ENCODE data around the gene CACHD1. TPM values are rescaled to one million over a fixed set of nuclear protein-coding genes. Genes with fewer than 3 reads are reported as not detected.

The CACHD1 gene
- total RNA-seq, 1 donor from 2014 or later = 32.0 TPM

DNA sequence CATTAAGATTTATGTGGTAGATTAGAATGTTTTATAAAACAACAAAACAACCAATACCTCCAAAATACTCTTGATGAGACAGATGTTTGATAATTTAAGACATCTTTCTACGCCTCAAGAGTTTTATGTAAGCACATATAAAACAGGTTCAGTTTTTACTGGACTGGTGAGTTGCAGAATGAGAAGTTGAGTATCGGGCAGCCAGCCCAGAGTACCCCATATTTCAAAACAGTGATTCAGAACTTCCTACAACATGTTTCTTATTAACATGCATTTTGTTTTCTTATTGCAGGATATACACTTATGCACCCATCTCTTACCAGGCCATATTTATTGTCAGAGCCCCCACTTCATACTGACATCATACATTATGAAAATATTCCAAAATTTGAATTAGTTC is 183.5 kb downstream of the CACHD1 start:
- Histone ChIP-seq H3K4me1 (no peaks in the 10 kb centered on the region), H3K4me3 (no peak overlapping the region), H3K27me3 (ENCODE audit: low read depth) (no peaks in the 10 kb centered on the region), H3K27ac (no peak overlapping the region), H3K9me3 (no peaks in the 10 kb centered on the region), H3K36me3 (peaks cover 18% of the 10 kb centered on the region)
- TF ChIP-seq, protein P1, sequence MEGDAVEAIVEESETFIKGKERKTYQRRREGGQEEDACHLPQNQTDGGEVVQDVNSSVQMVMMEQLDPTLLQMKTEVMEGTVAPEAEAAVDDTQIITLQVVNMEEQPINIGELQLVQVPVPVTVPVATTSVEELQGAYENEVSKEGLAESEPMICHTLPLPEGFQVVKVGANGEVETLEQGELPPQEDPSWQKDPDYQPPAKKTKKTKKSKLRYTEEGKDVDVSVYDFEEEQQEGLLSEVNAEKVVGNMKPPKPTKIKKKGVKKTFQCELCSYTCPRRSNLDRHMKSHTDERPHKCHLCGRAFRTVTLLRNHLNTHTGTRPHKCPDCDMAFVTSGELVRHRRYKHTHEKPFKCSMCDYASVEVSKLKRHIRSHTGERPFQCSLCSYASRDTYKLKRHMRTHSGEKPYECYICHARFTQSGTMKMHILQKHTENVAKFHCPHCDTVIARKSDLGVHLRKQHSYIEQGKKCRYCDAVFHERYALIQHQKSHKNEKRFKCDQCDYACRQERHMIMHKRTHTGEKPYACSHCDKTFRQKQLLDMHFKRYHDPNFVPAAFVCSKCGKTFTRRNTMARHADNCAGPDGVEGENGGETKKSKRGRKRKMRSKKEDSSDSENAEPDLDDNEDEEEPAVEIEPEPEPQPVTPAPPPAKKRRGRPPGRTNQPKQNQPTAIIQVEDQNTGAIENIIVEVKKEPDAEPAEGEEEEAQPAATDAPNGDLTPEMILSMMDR (IDR thresholded peaks at IDR 0.05) = no peak
- intact Hi-C loops (cut with DNase I) = no loop called here
- DNase-seq (no peak), ATAC-seq (no peak)

- TF ChIP-seq, protein P1 (IDR thresholded peaks at IDR 0.05) = no peak
- DNase-seq (no peak), ATAC-seq (no peak)
- peaks cover 30% of the 10 kb centered on the region for H3K36me3 ChIP-seq
- H3K9me3 ChIP-seq = no peaks in the 10 kb centered on the region
- intact Hi-C loops (cut with DNase I) = no loop called here
- H3K27me3 ChIP-seq (ENCODE audit: low read depth) = no peaks in the 10 kb centered on the region
- no peaks in the 10 kb centered on the region for H3K4me1 ChIP-seq
- H3K27ac ChIP-seq = no peak overlapping the region
- no peak overlapping the region for H3K4me3 ChIP-seq
Observed at GRCh38 chr1:64654519-64655341, 184.8 kb downstream of the CACHD1 start.

GRCh38 chr1:64655861-64656260 is 185.9 kb downstream of the CACHD1 start:
- intact Hi-C loops (cut with DNase I) = no loop called here
- no peaks in the 10 kb centered on the region for H3K4me1 ChIP-seq
- H3K36me3 ChIP-seq = peaks cover 30% of the 10 kb centered on the region
- no peak overlapping the region for H3K4me3 ChIP-seq
- no peaks in the 10 kb centered on the region for H3K9me3 ChIP-seq
- no peak overlapping the region for H3K27ac ChIP-seq
- H3K27me3 ChIP-seq (ENCODE audit: low read depth) = no peaks in the 10 kb centered on the region
- no peak for DNase-seq
- ATAC-seq = no peak
- TF ChIP-seq, protein P1 (IDR thresholded peaks at IDR 0.05) = no peak

DNA sequence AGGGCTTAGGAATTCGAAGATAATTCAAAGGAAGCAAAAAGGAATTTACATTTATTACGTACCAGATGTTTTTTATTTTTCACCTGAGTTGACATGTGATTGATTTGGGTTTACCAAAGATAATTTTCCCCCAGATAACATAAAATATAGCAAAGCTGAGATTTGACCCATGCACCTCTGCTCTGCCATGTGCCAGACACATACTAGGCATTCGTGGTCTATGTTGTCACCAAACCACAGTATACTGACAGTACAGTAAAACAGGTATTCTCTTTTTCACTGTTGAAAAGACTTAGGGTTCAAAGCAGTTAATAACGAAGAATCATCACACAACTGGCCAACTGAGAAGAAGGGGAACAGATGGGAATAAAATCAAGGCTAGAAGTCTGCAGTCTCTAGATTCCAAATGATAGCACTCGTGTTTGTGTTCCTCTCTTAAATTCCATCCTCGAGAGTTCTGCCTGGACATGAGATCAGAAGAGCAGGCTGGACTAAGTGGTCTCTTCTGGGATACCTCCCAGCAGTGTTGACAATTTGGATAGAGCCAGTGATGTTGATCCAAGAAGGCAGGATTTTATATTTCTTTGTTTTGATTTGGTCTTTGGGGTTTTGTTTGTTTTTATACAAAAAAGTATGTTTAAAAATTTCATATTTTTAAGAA is 189.7 kb downstream of the CACHD1 start:
- TF ChIP-seq, protein P1 (IDR thresholded peaks at IDR 0.05) = no peak
- H3K36me3 ChIP-seq = peaks cover 29% of the 10 kb centered on the region
- no peak overlapping the region for H3K27ac ChIP-seq
- intact Hi-C loops (cut with DNase I) = no loop called here
- H3K27me3 ChIP-seq (ENCODE audit: low read depth) = no peaks in the 10 kb centered on the region
- H3K4me3 ChIP-seq = no peak overlapping the region
- DNase-seq = no peak
- H3K4me1 ChIP-seq = no peaks in the 10 kb centered on the region
- H3K9me3 ChIP-seq = no peaks in the 10 kb centered on the region
- ATAC-seq = no peak

GRCh38 chr1:64663668-64664067 is 193.7 kb downstream of the CACHD1 start:
- Histone ChIP-seq H3K4me3 (no peak overlapping the region), H3K27ac (no peak overlapping the region), H3K36me3 (peaks cover 46% of the 10 kb centered on the region), H3K4me1 (no peaks in the 10 kb centered on the region), H3K9me3 (no peaks in the 10 kb centered on the region), H3K27me3 (ENCODE audit: low read depth) (no peaks in the 10 kb centered on the region)
- DNase-seq (no peak), ATAC-seq (no peak)
- intact Hi-C loops (cut with DNase I) = no loop called here
- TF ChIP-seq, protein P1 (IDR thresholded peaks at IDR 0.05) = peak; percentile 17
